HG03139 (cell line): ENCODE results near the gene MYCN.

Experiments used
- ATAC-seq: cut with Tn5 transposase; IDR thresholded peaks from one replicate; pipeline ENCODE4 v1.9.1; 2021; ENCODE audit not compliant: unreplicated experiment

MYCN gene

GRCh38 chr2:15992457-15993231, 52.3 kb downstream of the MYCN start:
- no peak for ATAC-seq

GRCh38 chr2:15993232-15993610, 52.9 kb downstream of the MYCN start:
- no peak for ATAC-seq

- ATAC-seq, result no peak
These were observed 53.3 kb downstream of the MYCN start for GRCh38 chr2:15993666-15994065.

- no peak for ATAC-seq
These were observed 55.3 kb downstream of the MYCN start for GRCh38 chr2:15995603-15996002.
